Measurements from ENCODE around the gene SEMA6A. TPM values are rescaled to one million over a fixed set of nuclear protein-coding genes. Genes with fewer than 3 reads are reported as not detected.

SEMA6A gene
- polyA plus RNA-seq, 1 of the 3 experiments (the other 2 are of a cell fraction), result 0.18 TPM

DNA sequence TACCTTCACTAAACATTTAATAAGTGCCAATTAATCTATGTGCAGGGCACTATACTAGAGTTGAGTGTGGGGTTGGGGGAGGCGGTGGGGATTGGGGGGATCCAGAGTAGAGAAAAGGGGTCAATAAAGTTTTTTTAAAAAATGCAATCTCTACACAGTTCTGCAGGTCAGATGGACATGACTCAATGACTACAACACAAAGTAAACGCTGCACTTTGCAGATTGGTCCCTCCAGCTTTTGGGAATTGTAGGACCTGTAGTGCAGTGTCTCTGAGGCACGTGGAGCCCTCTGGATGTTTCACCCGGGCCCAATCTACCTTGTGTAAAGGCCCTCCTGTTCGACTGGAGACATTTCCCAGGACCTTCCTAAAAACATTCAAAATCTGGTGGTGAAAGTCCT is 43.5 kb downstream of the SEMA6A start:
- H3K36me3 ChIP-seq (replicated peaks in 1 of 2; ENCODE audit: control insufficient read depth in 1 of 2, insufficient read depth in 2 of 2, low read length in 1 of 2), result no peaks in the 10 kb centered on the region
- H3K9ac ChIP-seq, result no peak overlapping the region
- no peak overlapping the region for H3K4me2 ChIP-seq
- no peaks in the 10 kb centered on the region for H4K20me1 ChIP-seq (ENCODE audit: insufficient read depth)
- H2AFZ ChIP-seq (ENCODE audit: low read depth), result no peak overlapping the region
- no peak overlapping the region for H3K4me3 ChIP-seq (ENCODE audit: low read depth in 2 of 2, low read length in 1 of 2)
- H3K79me2 ChIP-seq (ENCODE audit: insufficient read depth), result no peaks in the 10 kb centered on the region
- WGBS (ENCODE audit: low lambda C conversion rate), result 67% methylated on average over 3 of the region's 5 CpGs
- H3K9me2 ChIP-seq, result no peaks in the 10 kb centered on the region
- H3K9me3 ChIP-seq, result no peaks in the 10 kb centered on the region
- TF ChIP-seq MEF2A (IDR thresholded peaks at IDR 0.05; ENCODE audit: borderline replicate concordance, low read depth) (no peak), TEAD4 (IDR thresholded peaks at IDR 0.05; ENCODE audit: borderline replicate concordance, insufficient read depth) (no peak), TAF1 (IDR thresholded peaks at IDR 0.05; ENCODE audit: borderline replicate concordance, low read depth, low read length) (no peak), EZH2phosphoT487 (IDR thresholded peaks at IDR 0.05; ENCODE audit: borderline replicate concordance, low read depth) (no peak), SIN3A (IDR thresholded peaks at IDR 0.05; ENCODE audit: borderline replicate concordance, low read depth, low read length) (no peak), TCF12 (IDR thresholded peaks at IDR 0.05) (no peak), FOSL2 (IDR thresholded peaks at IDR 0.05; ENCODE audit: borderline replicate concordance, low read depth) (no peak), JUND (IDR thresholded peaks at IDR 0.05) (no peak), ZBTB33 (IDR thresholded peaks at IDR 0.05; ENCODE audit: borderline replicate concordance, low read depth) (no peak), USF2 (IDR thresholded peaks at IDR 0.05; ENCODE audit: borderline replicate concordance, low read depth, low read length) (no peak)
- no peaks in the 10 kb centered on the region for H3F3A ChIP-seq (replicated peaks; ENCODE audit: insufficient read depth)
- no peak for DNase-seq
- no peaks in the 10 kb centered on the region; the same call in 1 of the 2 replicates for H3K27me3 ChIP-seq (ENCODE audit: insufficient read depth)
- CTCF ChIA-PET, result interaction anchor here (1.8 kb wide), 1 partner anchor 15 kb away, joined by 4 read pairs; no protein-coding TSS in a partner anchor
- no peak overlapping the region for H3K27ac ChIP-seq (ENCODE audit: low read depth in 2 of 2, low read length in 1 of 2)
- peaks cover 0 to 25% of the 10 kb centered on the region in 2 experiments; a peak in 2 of 4 replicates for H3K4me1 ChIP-seq (ENCODE audit: control insufficient read depth in 1 of 2, insufficient read depth in 2 of 2, low read depth in 1 of 2, low read length in 1 of 2)
- POLR2A ChIA-PET, result no interaction called here

DNA sequence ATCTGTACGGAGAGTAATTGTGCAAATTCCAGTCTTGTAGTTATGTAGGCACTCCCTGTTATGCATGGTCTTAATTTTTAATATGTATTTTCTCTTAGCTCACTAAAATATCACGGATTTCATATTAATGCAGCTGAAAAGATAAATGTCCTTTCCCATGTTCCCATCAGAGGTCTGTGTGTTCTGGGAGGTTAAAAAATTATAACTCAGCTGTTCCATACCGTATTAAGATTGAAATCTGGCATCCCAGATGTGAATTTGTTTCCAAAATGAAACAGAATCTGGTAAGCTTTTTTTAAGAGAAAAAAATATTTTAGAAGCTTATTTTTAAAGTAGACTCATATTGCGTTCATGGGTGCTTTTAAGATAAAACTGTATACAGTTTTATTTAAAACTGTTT is 44.3 kb downstream of the SEMA6A start:
- WGBS (ENCODE audit: low lambda C conversion rate), result 57% methylated on average over 4 of the region's 4 CpGs
- H3K4me2 ChIP-seq, result no peak overlapping the region
- no peaks in the 10 kb centered on the region for H3K36me3 ChIP-seq (replicated peaks in 1 of 2; ENCODE audit: control insufficient read depth in 1 of 2, insufficient read depth in 2 of 2, low read length in 1 of 2)
- no peak overlapping the region for H3K4me3 ChIP-seq (ENCODE audit: low read depth in 2 of 2, low read length in 1 of 2)
- H4K20me1 ChIP-seq (ENCODE audit: insufficient read depth), result no peaks in the 10 kb centered on the region
- no peak overlapping the region for H2AFZ ChIP-seq (ENCODE audit: low read depth)
- peak overlapping the region in 1 of 2 experiments; percentile 98; a peak in 2 of 4 replicates for H3K27ac ChIP-seq (ENCODE audit: low read depth in 2 of 2, low read length in 1 of 2)
- POLR2A ChIA-PET, result no interaction called here
- no peaks in the 10 kb centered on the region for H3K9me3 ChIP-seq
- TF ChIP-seq RXRA (IDR thresholded peaks at IDR 0.05; ENCODE audit: borderline replicate concordance, low read depth) (no peak), RCOR1 (IDR thresholded peaks at IDR 0.05; ENCODE audit: low read length) (0 out of 2 replicates have a peak, but pooled peaks have one; percentile 28), MAX (IDR thresholded peaks at IDR 0.05; ENCODE audit: low read depth) (no peak), EP300 (IDR thresholded peaks at IDR 0.05; ENCODE audit: borderline replicate concordance in 1 of 2, low read depth in 1 of 2, low read length in 1 of 2) (peak in 1 of 2 experiments; percentile 69; a peak in 1 of 4 replicates), GATA2 (CRISPR knock-in tag; IDR thresholded peaks at IDR 0.05) (peak; percentile 55), ZBTB33 (IDR thresholded peaks at IDR 0.05; ENCODE audit: borderline replicate concordance, low read depth) (no peak), TAF1 (IDR thresholded peaks at IDR 0.05; ENCODE audit: borderline replicate concordance, low read depth, low read length) (no peak), FOSL2 (IDR thresholded peaks at IDR 0.05; ENCODE audit: borderline replicate concordance, low read depth) (no peak), CHD2 (IDR thresholded peaks at IDR 0.05; ENCODE audit: low read length, partially characterized antibody) (peak; percentile 13), RAD21 (IDR thresholded peaks at IDR 0.05; ENCODE audit: low read length) (0 out of 2 replicates have a peak, but pooled peaks have one; percentile 8)
- no peak overlapping the region for H3K9ac ChIP-seq
- no peaks in the 10 kb centered on the region; the same call in 1 of the 2 replicates for H3K27me3 ChIP-seq (ENCODE audit: insufficient read depth)
- no peaks in the 10 kb centered on the region for H3K79me2 ChIP-seq (ENCODE audit: insufficient read depth)
- H3K4me1 ChIP-seq (ENCODE audit: control insufficient read depth in 1 of 2, insufficient read depth in 2 of 2, low read depth in 1 of 2, low read length in 1 of 2), result peaks cover 0 to 22% of the 10 kb centered on the region in 2 experiments; a peak in 2 of 4 replicates
- DNase-seq, result no peak
- no peaks in the 10 kb centered on the region for H3F3A ChIP-seq (replicated peaks; ENCODE audit: insufficient read depth)
- H3K9me2 ChIP-seq, result no peaks in the 10 kb centered on the region
- CTCF ChIA-PET, result interaction anchor here (0.6 to 1.8 kb wide), 3 partner anchors 15 to 43 kb away, joined by 3 to 4 read pairs (median 3); no protein-coding TSS in a partner anchor
